B cell (primary cell): ENCODE measurements around the gene EPHA2.

Source experiments
- EZH2 ChIP-seq: IDR thresholded peaks from 2 replicates; pipeline ENCODE4 v1.6.1; 2012; ENCODE audit warnings: borderline replicate concordance, low read depth, mild to moderate bottlenecking, moderate library complexity, low read length; ENCODE audit not compliant: insufficient read depth, poor library complexity, severe bottlenecking
- TF ChIP-seq, protein P1 (sequence below): fragments of 200-600 bp; IDR thresholded peaks from one replicate; pipeline ENCODE4 v1.8.0; 2022; ENCODE audit warnings: antibody characterized with exemption, mild to moderate bottlenecking

DNA sequence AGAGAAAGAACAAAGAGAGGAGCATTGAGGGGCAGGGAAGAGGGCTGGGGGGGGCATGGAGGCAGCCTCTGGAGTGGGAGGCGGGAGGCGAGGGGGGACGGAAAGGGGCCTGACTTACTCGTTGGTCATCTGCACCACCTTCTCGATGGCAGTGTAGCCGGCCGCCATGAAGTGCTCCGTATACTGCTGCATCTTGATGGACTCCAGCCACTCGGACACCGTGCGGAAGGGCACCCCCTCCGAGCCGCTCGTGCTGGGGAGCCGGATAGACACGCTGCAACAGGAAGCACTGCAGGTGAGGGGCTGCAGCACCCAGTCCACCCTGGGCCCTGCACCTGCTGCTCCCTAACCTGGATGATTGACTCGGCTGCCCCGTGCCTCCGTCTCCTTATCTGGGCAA lies 26.6 kb downstream of the EPHA2 start:
- TF ChIP-seq, protein P1, sequence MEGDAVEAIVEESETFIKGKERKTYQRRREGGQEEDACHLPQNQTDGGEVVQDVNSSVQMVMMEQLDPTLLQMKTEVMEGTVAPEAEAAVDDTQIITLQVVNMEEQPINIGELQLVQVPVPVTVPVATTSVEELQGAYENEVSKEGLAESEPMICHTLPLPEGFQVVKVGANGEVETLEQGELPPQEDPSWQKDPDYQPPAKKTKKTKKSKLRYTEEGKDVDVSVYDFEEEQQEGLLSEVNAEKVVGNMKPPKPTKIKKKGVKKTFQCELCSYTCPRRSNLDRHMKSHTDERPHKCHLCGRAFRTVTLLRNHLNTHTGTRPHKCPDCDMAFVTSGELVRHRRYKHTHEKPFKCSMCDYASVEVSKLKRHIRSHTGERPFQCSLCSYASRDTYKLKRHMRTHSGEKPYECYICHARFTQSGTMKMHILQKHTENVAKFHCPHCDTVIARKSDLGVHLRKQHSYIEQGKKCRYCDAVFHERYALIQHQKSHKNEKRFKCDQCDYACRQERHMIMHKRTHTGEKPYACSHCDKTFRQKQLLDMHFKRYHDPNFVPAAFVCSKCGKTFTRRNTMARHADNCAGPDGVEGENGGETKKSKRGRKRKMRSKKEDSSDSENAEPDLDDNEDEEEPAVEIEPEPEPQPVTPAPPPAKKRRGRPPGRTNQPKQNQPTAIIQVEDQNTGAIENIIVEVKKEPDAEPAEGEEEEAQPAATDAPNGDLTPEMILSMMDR, result no peak
- TF ChIP-seq EZH2, result no peak
